HG02870 (cell line): Measurements from ENCODE around the gene AP1M1.
"Not testable (repeated sequence)": the region's sequence is repeated elsewhere in the genome, so short reads cannot be mapped to it uniquely, and the experiment has no call there.

ENCODE experiments used
- ATAC-seq: cut with Tn5 transposase; IDR thresholded peaks from one replicate; pipeline ENCODE4 v1.9.1; 2021; ENCODE audit warnings: mild to moderate bottlenecking, moderate library complexity; ENCODE audit not compliant: unreplicated experiment

The AP1M1 gene

GRCh38 chr19:16197622-16198369 is at the start of gene AP1M1:
AP1M1 (plus strand) TSS chr19:16197911; CDS start chr19:16198027, 116 bp downstream.
- peak; percentile 76 for ATAC-seq

GRCh38 chr19:16148443-16149229 is 49.1 kb upstream of the AP1M1 start:
- ATAC-seq, result no peak

- no peak for ATAC-seq
These were observed 44.0 kb upstream of the AP1M1 start for GRCh38 chr19:16153582-16154336.

- ATAC-seq, result no peak
These were observed 43.2 kb upstream of the AP1M1 start for GRCh38 chr19:16154557-16154956.

- ATAC-seq, result no peak
These were observed 42.6 kb upstream of the AP1M1 start for GRCh38 chr19:16155128-16155527.

GRCh38 chr19:16156904-16157303 is 40.8 kb upstream of the AP1M1 start:
- ATAC-seq, result no peak

- ATAC-seq, result no peak
These were observed 40.1 kb upstream of the AP1M1 start for GRCh38 chr19:16157601-16158000.

- ATAC-seq, result no peak
These were observed 38.1 kb upstream of the AP1M1 start for GRCh38 chr19:16159655-16160054.

- ATAC-seq, result no peak
These were observed 37.2 kb upstream of the AP1M1 start for GRCh38 chr19:16160445-16160942.

GRCh38 chr19:16160943-16161560 is 36.7 kb upstream of the AP1M1 start:
- no peak for ATAC-seq

- no peak for ATAC-seq
These were observed 35.9 kb upstream of the AP1M1 start for GRCh38 chr19:16161840-16162239.

GRCh38 chr19:16164222-16164890 is 33.4 kb upstream of the AP1M1 start:
- ATAC-seq, result no peak

GRCh38 chr19:16166417-16166816 is 31.3 kb upstream of the AP1M1 start:
- no peak for ATAC-seq

GRCh38 chr19:16167055-16167454 is 30.7 kb upstream of the AP1M1 start:
- ATAC-seq, result no peak

GRCh38 chr19:16168465-16169081 is 29.1 kb upstream of the AP1M1 start:
- no peak for ATAC-seq

- no peak for ATAC-seq
These were observed 27.6 kb upstream of the AP1M1 start for GRCh38 chr19:16170134-16170533.

GRCh38 chr19:16175954-16176353 is 21.8 kb upstream of the AP1M1 start:
- ATAC-seq, result no peak

- not testable (repeated sequence) for ATAC-seq
These were observed 18.8 kb upstream of the AP1M1 start for GRCh38 chr19:16178866-16179265.

GRCh38 chr19:16180611-16181010 is 17.1 kb upstream of the AP1M1 start:
- ATAC-seq, result no peak

GRCh38 chr19:16184665-16185122 is 13.0 kb upstream of the AP1M1 start:
- no peak for ATAC-seq
